DMS53 (cell line): ENCODE results near the gene SFXN1.

Experiments
- DNase-seq: peaks from one replicate; lab custom pipeline; 2025; lab: John Stamatoyannopoulos, UW

The SFXN1 gene

GRCh38 chr5:175575301-175575700 is 96.9 kb downstream of the SFXN1 start:
- no peak for DNase-seq

- no peak for DNase-seq
These were observed 97.7 kb downstream of the SFXN1 start for GRCh38 chr5:175576096-175576495.

DNA sequence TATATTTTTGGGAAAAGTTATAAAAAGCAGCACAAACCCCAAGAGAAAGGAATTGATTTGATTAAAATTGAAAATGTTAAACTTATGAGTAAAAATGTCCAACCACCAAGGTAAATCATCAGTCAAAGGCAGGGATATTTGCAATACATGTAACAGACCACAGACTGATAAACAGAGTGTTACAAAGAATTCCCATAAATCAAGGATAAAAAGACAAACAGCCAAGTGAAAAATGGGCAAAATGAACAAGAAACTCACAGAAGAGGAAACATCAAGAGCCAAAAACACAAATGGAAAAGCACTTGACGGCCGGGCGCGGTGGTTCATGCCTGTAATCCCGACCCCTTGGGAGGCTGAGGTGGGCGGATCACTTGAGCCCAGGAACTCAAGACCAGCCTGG is 98.2 kb downstream of the SFXN1 start:
- DNase-seq, result no peak
